Measurements from ENCODE around the gene TGFB2.

DNA sequence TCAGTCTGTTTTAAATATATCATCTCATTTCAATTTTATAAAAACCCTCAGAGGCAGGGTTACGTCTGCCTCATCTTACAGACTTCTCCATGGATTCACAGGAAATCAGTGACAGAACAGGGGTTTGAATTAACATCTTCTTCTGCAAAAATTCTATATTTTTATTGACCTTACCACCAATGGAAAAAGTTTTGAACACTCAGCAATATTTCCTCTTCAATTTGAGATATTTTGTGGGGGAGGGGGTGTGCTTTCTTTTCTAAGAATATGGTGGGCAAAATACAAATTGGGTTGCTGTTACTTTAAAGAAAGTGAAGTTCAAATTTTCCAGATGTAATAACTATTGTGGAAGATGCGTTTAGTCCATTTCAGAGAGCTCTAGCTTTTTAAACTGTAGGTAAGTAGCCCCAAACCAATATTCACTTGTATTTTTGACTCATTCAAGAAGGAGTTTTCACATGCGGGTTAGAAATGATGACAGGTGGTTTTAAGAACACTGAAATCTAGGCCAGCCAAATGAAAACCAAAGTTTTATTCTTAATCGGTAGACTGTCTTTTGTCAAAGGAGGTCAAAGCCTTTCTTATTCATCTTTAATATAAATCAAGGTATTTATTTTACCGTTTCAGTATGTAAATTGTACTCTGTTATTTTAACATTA is 17.4 kb downstream of the TGFB2 start:
- TF ChIP-seq, protein P1, sequence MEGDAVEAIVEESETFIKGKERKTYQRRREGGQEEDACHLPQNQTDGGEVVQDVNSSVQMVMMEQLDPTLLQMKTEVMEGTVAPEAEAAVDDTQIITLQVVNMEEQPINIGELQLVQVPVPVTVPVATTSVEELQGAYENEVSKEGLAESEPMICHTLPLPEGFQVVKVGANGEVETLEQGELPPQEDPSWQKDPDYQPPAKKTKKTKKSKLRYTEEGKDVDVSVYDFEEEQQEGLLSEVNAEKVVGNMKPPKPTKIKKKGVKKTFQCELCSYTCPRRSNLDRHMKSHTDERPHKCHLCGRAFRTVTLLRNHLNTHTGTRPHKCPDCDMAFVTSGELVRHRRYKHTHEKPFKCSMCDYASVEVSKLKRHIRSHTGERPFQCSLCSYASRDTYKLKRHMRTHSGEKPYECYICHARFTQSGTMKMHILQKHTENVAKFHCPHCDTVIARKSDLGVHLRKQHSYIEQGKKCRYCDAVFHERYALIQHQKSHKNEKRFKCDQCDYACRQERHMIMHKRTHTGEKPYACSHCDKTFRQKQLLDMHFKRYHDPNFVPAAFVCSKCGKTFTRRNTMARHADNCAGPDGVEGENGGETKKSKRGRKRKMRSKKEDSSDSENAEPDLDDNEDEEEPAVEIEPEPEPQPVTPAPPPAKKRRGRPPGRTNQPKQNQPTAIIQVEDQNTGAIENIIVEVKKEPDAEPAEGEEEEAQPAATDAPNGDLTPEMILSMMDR (IDR thresholded peaks at IDR 0.05; ENCODE audit: poor library complexity) = no peak
- no peak for TF ChIP-seq EZH2 (IDR thresholded peaks at IDR 0.05; ENCODE audit: borderline replicate concordance)
- no peak for TF ChIP-seq EZH2phosphoT487 (IDR thresholded peaks at IDR 0.05; ENCODE audit: low read depth, severe bottlenecking, unreplicated experiment)
